HG03378 (cell line): ENCODE results near the gene EBF3.

Source experiments
- ATAC-seq: cut with Tn5 transposase; IDR thresholded peaks from one replicate; pipeline ENCODE4 v1.9.1; 2021; ENCODE audit warnings: mild to moderate bottlenecking, moderate library complexity; ENCODE audit not compliant: unreplicated experiment

Gene EBF3

DNA sequence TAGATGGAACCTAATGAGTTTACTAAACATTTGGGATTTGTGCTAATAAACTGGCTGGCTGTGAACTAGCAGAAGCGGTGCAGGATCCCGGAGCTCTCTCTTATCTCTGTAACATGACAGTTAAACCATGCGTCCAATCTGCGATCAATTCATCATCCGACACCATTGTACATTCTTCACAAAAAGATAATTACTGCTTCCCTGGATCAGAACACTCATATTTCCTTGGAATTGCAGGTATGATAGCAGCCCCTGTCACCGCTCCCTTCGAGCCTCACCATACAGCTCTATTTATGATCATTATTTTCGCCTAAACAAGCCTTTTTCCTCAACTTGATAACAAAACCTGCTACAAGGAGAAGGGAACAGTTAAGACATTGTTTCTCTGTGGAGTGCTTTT is 18.5 kb downstream of the EBF3 start:
- ATAC-seq, result no peak

- ATAC-seq, result no peak
These were observed 19.0 kb downstream of the EBF3 start for GRCh38 chr10:129945064-129945463.

DNA sequence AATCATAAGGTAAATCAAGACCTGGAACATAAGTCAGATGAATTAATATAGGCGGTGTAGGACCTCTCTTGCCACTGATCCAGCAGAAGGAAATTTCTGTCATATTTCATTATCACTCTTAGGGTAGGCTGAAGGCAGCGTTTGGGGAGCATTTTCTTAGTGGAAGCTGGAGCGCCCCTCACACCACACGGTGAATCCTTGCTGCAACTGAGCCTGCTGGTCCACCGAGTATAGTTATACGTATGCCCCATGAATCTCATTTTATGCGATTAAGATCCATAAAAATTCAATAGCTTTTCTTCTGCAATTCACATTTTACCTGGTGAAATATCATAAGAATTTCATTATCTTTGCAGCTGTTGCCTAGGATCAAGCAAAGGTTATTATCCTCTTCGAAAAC is 19.6 kb downstream of the EBF3 start:
- ATAC-seq, result no peak

- no peak for ATAC-seq
These were observed 20.9 kb downstream of the EBF3 start for GRCh38 chr10:129942936-129943715.

- ATAC-seq, result no peak
These were observed 21.7 kb downstream of the EBF3 start for GRCh38 chr10:129942391-129942790.

DNA sequence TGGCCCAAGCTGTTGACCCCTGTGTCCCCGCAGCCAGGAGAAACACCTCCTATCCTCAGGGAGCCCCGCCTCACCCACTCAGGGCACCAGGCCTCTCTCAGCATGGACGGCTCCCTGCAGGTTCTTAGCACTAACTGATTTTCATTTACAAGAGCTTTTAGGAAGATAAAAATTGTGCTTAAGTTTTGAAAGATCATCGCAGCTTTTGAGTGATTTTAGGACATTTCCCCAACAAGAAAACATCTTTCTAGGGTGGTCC is 22.1 kb downstream of the EBF3 start:
- ATAC-seq, result no peak

DNA sequence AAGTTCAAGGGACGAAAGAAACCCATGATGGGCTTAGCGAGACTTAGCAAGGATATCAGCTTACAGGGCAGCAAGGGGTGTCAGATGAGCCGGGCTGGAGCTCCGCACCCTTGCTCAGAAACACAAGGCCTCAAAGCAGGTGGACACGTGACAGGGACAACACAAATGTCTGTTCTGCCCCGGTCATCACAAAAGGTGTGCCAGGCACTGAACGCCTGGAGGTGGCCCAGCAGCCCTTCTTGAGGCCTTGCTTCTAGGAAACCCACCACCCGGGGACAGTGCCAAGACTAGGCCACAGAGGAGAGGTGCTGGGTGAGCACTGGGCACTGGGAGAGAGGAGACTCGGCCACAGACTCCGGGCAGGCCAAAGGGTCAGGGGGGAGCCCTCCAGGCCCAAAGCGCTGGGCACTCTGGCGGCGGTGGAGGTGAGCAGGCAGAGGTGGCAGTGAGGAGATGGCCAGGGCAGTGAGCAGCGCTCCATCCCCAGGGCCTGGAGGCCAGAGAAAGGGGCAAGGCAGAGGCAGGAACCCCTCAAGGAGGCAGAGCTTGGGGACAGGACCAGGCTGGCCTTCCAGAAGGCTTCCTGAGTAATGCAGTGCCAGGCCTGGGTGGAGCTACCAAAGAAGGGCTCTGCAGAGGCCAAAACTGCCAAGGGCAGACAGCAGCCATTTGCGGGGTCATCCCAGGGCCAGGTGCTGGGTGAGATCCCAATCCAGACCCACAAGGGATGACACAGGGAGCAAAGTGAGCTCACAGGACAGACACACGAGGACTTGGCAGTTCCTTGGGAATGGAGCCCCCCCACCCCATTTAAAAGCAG is 22.7 kb downstream of the EBF3 start:
- no peak for ATAC-seq

GRCh38 chr10:129940617-129941198 is 23.4 kb downstream of the EBF3 start:
- no peak for ATAC-seq

GRCh38 chr10:129939416-129940275 is 24.4 kb downstream of the EBF3 start:
- ATAC-seq, result no peak

GRCh38 chr10:129938460-129938859 is 25.6 kb downstream of the EBF3 start:
- ATAC-seq, result no peak

GRCh38 chr10:129937351-129937751 is 26.7 kb downstream of the EBF3 start:
- ATAC-seq, result no peak

DNA sequence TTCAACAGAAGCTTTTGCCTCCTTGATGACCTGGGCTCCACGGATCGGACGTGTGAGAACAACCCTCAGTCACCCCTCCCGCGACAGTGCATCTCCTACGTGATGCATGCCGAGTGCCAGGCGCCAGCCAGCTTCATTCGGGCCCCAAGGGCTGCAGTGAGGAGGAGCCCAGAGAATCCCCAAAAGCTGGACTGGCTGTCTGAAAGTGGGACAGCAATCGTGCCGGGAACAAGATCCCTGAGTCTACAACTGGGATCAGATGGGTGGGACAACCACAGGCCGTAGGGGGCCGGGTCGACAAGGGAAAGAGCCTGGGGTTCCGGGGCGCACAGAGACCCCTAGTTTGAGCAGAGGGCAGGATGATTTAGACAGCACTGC is 27.2 kb downstream of the EBF3 start:
- no peak for ATAC-seq

DNA sequence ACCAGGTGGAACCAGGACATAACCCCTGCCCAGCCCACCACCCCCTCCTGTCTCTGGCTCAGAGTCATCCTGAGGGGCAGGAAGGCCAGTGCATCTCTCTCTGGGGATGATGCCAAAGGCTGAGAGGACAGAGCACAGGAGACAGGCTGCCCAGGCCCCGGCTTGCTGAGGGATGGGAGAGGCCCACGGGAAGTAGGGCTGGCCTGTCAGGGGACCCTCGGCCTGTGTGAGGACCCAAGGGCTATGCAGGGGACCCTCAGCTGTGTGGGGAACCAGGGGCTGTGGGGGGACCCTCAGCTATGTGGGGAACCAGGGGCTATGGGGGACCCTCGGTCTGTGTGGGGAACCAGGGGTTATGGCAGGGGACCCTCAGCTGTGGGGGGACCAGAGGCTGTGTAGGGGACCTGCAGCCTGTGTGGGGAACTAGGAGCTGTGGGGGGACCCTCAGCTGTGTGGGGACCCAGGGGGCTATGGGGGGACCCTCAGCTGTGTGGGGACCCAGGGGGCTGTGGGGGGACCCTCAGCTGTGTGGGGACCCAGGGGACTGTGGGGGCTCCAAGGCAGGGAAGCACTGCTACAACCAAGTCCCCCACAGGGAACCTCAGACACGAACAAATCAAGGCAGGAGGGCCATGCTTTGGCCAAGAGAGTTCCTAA is 27.7 kb downstream of the EBF3 start:
- ATAC-seq, result no peak

DNA sequence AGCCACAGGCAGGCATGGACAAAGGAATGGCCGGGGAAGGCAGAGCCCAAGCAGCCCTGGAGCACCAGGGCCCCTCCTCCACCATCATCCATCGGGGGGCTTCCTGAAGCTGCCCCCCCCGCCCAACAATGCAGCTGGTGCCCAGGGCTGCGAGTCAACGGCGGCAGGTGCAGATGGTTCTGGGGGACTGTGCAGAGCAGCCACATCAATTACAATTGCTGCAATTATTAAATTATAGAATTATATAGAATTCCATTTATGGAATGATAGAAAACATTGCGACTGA is 28.3 kb downstream of the EBF3 start:
- ATAC-seq, result no peak

DNA sequence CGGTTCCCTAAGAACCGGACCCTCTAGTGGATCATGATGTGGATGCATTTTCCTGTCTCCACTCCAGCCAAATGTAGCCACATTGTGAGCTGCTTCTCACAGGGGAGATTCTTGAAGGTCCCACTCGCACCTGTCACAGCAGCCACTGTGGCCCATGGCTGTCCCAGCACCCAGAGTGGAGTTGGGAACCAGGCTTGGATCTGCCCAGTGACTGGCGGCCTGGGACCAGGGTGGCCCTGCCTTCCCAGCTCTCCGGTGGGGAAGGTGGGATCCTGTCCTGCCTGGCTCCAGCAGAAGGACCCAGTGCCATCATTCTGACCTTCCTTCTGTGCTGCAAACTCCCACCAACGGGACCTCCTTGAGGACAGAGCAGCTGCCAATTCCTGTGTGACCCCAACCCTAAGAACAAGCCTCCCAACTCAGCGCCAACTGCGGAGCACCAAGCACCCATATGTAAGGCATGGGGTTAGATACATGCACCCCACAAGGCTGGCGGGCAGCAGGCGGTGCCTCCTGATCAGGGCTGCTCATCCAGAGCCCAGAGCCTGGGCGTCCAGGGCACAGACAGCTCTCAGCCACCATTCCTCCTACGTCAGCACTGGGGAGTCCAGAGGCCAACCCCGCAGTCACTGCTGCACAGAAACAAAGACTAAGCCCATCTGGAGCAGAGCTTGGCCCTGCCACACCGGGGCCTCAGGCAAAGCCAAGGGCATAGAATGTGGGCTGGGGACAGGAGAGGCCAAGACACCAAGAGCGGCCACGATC is 28.8 kb downstream of the EBF3 start:
- ATAC-seq, result no peak

GRCh38 chr10:129934196-129934925 is 29.7 kb downstream of the EBF3 start:
- no peak for ATAC-seq

GRCh38 chr10:129933456-129934092 is 30.5 kb downstream of the EBF3 start:
- no peak for ATAC-seq

- ATAC-seq, result no peak
These were observed 31.2 kb downstream of the EBF3 start for GRCh38 chr10:129932751-129933433.

DNA sequence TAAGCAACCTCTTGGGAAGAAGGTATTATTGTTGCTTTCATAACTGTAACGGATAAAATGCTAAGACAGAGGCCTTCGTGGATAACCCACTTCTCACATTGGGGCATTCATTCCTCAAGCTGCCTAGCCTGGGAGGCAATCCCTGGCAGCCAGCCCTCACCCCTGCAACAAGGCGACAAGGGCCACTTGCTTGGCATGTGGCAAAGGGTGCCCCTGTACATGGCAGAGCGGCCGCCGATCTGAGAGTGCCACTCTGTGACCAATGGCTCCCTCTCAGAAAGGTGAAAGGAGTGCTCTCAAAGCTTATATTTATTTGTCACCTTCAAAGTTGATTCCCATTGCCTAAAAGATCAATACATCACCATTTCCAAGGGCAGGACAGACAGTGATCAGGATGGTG is 31.9 kb downstream of the EBF3 start:
- no peak for ATAC-seq
